Measurements from ENCODE around the gene CTSW. TPM values are rescaled to one million over a fixed set of nuclear protein-coding genes. Genes with fewer than 3 reads are reported as not detected.

Gene CTSW
- total RNA-seq, 1 experiment from 2014 or later: not detected

- no peak for ATAC-seq
- Histone ChIP-seq H3K4me1 (ENCODE audit: control insufficient read depth, insufficient read depth, low read length) (peaks cover 16% of the 10 kb centered on the region), H3K27me3 (ENCODE audit: control insufficient read depth, insufficient read depth, low read length) (no peaks in the 10 kb centered on the region), H3K27ac (ENCODE audit: low read length) (no peak overlapping the region), H3K36me3 (ENCODE audit: control insufficient read depth, insufficient read depth, low read length) (peaks cover 6% of the 10 kb centered on the region), H3K9me3 (ENCODE audit: control insufficient read depth, insufficient read depth, low read depth, low read length) (no peaks in the 10 kb centered on the region), H3K4me3 (ENCODE audit: low read depth in 2 of 2, low read length in 2 of 2) (no peak overlapping the region)
- intact Hi-C loops (cut with micrococcal nuclease; ENCODE audit: unreplicated experiment) (no loop called here), in situ Hi-C loops (cut with HindIII; ENCODE audit: low pct_unique_long_range_greater_than_20kb, low sequenced_read_pairs) (no loop called here)
- BruUV-seq (replicated peaks): no TSS peak
- CTCF ChIA-PET: interaction anchor here (0.6 kb wide), 1 partner anchor 11 kb away, joined by 3 read pairs; the partner anchor contains the start of gene MUS81
- no peak for DNase-seq (ENCODE audit: low read depth, low spot score)
- TF ChIP-seq TCF7L2 (IDR thresholded peaks at IDR 0.05; ENCODE audit: low read depth, low read length) (no peak), POLR2AphosphoS5 (IDR thresholded peaks at IDR 0.05; ENCODE audit: low read depth, low read length) (no peak), CTCF (IDR thresholded peaks at IDR 0.05) (no peak), REST (IDR thresholded peaks at IDR 0.05; ENCODE audit: insufficient read depth in 1 of 2, low read depth in 2 of 2, low read length in 1 of 2) (no peak), SIN3A (IDR thresholded peaks at IDR 0.05; ENCODE audit: borderline replicate concordance, insufficient read depth, low read depth, low read length) (no peak)
- POLR2A ChIA-PET: interaction anchor here (1.4 kb wide), 1 partner anchor 10 kb away, joined by 3 read pairs; no protein-coding TSS in a partner anchor
These were observed 30.3 kb upstream of the CTSW start for GRCh38 chr11:65849366-65849765.

GRCh38 chr11:65849771-65850216 is 29.8 kb upstream of the CTSW start:
- Histone ChIP-seq H3K4me3 (ENCODE audit: low read depth in 2 of 2, low read length in 2 of 2) (no peak overlapping the region), H3K9me3 (ENCODE audit: control insufficient read depth, insufficient read depth, low read depth, low read length) (no peaks in the 10 kb centered on the region), H3K36me3 (ENCODE audit: control insufficient read depth, insufficient read depth, low read length) (peaks cover 10% of the 10 kb centered on the region), H3K4me1 (ENCODE audit: control insufficient read depth, insufficient read depth, low read length) (peaks cover 20% of the 10 kb centered on the region), H3K27me3 (ENCODE audit: control insufficient read depth, insufficient read depth, low read length) (no peaks in the 10 kb centered on the region), H3K27ac (ENCODE audit: low read length) (no peak overlapping the region)
- in situ Hi-C loops (cut with HindIII; ENCODE audit: low pct_unique_long_range_greater_than_20kb, low sequenced_read_pairs) (no loop called here), intact Hi-C loops (cut with micrococcal nuclease; ENCODE audit: unreplicated experiment) (loop anchor here (10.0 kb wide), 1 partner anchor 295 kb away; the partner anchor contains the start of gene LTBP3)
- ChIA-PET POLR2A (interaction anchor here (1.4 kb wide), 1 partner anchor 10 kb away, joined by 3 read pairs; no protein-coding TSS in a partner anchor), CTCF (interaction anchor here (0.6 kb wide), 1 partner anchor 10 kb away, joined by 3 read pairs; the partner anchor contains the start of gene MUS81)
- DNase-seq (ENCODE audit: low read depth, low spot score) (no peak), ATAC-seq (no peak)
- no TSS peak for BruUV-seq (replicated peaks)
- TF ChIP-seq CTCF (IDR thresholded peaks at IDR 0.05): no peak
- no peak for TF ChIP-seq POLR2AphosphoS5 (IDR thresholded peaks at IDR 0.05; ENCODE audit: low read depth, low read length)
- no peak for TF ChIP-seq REST (IDR thresholded peaks at IDR 0.05; ENCODE audit: insufficient read depth in 1 of 2, low read depth in 2 of 2, low read length in 1 of 2)
- no peak for TF ChIP-seq SIN3A (IDR thresholded peaks at IDR 0.05; ENCODE audit: borderline replicate concordance, insufficient read depth, low read depth, low read length)
- no peak for TF ChIP-seq TCF7L2 (IDR thresholded peaks at IDR 0.05; ENCODE audit: low read depth, low read length)

Measured in Panc1 (cell line).